Heart right ventricle (tissue), 16 donors: ENCODE measurements around the gene BPHL. TPM values are rescaled to one million over a fixed set of nuclear protein-coding genes. Genes with fewer than 3 reads are reported as not detected.
A peak's percentile ranks its signal among the peaks of the same experiment; 100 is the strongest.

Experiments
- ATAC-seq, 8 donors: fragments of 200-7000 bp; cut with Tn5 transposase; one replicate each; pipeline ENCODE4 v1.9.1; 2020; ENCODE audit warnings: mild to moderate bottlenecking in 8 of 8, moderate library complexity in 8 of 8, moderate number of reproducible peaks in 1 of 8
- DNase-seq, 2 donors: peaks; one replicate each; pipeline ENCODE4 v3.0.0-alpha.2; 2020
- H3K27ac ChIP-seq, 10 donors: fragments of 200-600 bp; sonication (generic) in 2 of 10; one replicate each; pipeline versions ENCODE4 v1.5.0 to v1.8.0; 2020 to 2022; ENCODE audit warnings: mild to moderate bottlenecking in 3 of 10
- H3K27me3 ChIP-seq, 7 donors: fragments of 200-600 bp; one replicate each; pipeline ENCODE4 v1.8.0; 2021 to 2022; ENCODE audit warnings: mild to moderate bottlenecking in 2 of 7
- H3K36me3 ChIP-seq, 9 donors: fragments of 200-600 bp; sonication (generic) in 1 of 9; one replicate each; pipeline versions ENCODE4 v1.5.0 to v1.8.0; 2020 to 2022; ENCODE audit warnings: mild to moderate bottlenecking in 2 of 9
- H3K4me1 ChIP-seq, 9 donors: fragments of 200-600 bp; sonication (generic) in 1 of 9; one replicate each; pipeline versions ENCODE4 v1.5.0 to v1.8.0; 2020 to 2022; ENCODE audit warnings: mild to moderate bottlenecking in 4 of 9
- H3K4me3 ChIP-seq, 10 donors: fragments of 200-600 bp; sonication (generic) in 2 of 10; one replicate each; pipeline versions ENCODE4 v1.5.0 to v1.8.0; 2020 to 2022; ENCODE audit warnings: mild to moderate bottlenecking in 7 of 10, moderate library complexity in 2 of 10
- H3K9me3 ChIP-seq, 11 donors: fragments of 200-600 bp in 10 of 11; sonication (generic) in 2 of 11; one replicate each; pipeline versions ENCODE4 v1.5.0 to v1.8.0; 2013 to 2022; ENCODE audit warnings: mild to moderate bottlenecking in 2 of 11, control low read depth in 1 of 11, moderate library complexity in 1 of 11
- CTCF ChIP-seq, 9 donors: fragments of 200-600 bp; sonication (generic) in 2 of 9; IDR thresholded peaks; one replicate each; pipeline versions ENCODE4 v1.5.0 to v1.8.0; 2021 to 2022; ENCODE audit warnings: antibody characterized with exemption in 9 of 9, mild to moderate bottlenecking in 5 of 9, moderate library complexity in 1 of 9
- WGBS, 2 donors: extraction: QIAGEN DNeasy Blood & Tissue Kit; methylation state at CpG; one replicate each; pipeline ENCODE4 v1.1.7; 2013; ENCODE audit warnings: inconsistent platforms in 1 of 2; 5-methylcytosine and 5-hydroxymethylcytosine counted together
- intact Hi-C, 10 donors: fragments of 100-400 bp; cut with DNase I; formaldehyde crosslinking; loops; one replicate each; pipeline versions ENCODE4 v1.11.1 to v1.14.2; 2022
- polyA plus RNA-seq, 2 donors: library from polyadenylated mRNA; stranded (reverse); fragments of 200-250 nt; gene quantifications; one replicate each; pipeline ENCODE4 v1.2.3, GENCODE V29; 2013
- total RNA-seq, 10 donors: library from RNA; stranded (reverse); fragmentation: NEBNext Ultra II Directional in 3 of 10; extraction: Animal tissue kit (Norgen Biotek cat#: 25700) in 3 of 10; gene quantifications; one replicate each; pipeline versions ENCODE4 v1.2.1 to v1.2.4, GENCODE V29; 2021 to 2023
- donor health status: Arrhythmogenic right ventricular cardiomyopathy.
- donor health status: ischemic (EF 13 %, LVEDD 7.1; RV severe dilation, severe dysfunction).
- donor health status: healthy with polysubstance abuse.
- donor health status: DM: no; HTN: yes; CAD: no.
- donor health status: DM: no; HTN: no; CAD: no.
- donor health status: ischemic (EF 25% LVEDD 6.9; RV normal size, moderate dysfunction).
- donor health status: ischemic (EF 25% LVEDD 5.7; RV mildly dilated, moderate dysfunction).
- donor health status: healthy.
- donor health status: DM: yes; HTN: yes; CAD: no.
- donor health status: Ischemic cardiomyopathy.
- donor health status: ischemic (EF 35%, LVEDD 5.7; RV mildly dilated, moderate dysfunction).
- donor health status: nonischemic (EF 11% LVEDD 7.7; RV severe dilation, severe dysfunction).
- donor health status: DM: yes; HTN: yes; CAD: no.
- donor health status: PGD.
- donor health status: ischemic (EF 29% LVEDD 5.4; RV normal size, mild dysfunction).
- donor health status: nonischemic (EF 23%, LVEDD 6.1; RV moderate dilation, normal function).

BPHL gene
- total and polyA plus RNA-seq, 12 donors: 5.3 to 44.4 (median 21.0) TPM

- ATAC-seq (peak in 5 of 8 donors; percentile 11 to 47 (median 36)), DNase-seq (no peak)
- Histone ChIP-seq H3K27ac (no peak overlapping the region), H3K4me3 (no peak overlapping the region), H3K4me1 (no peaks in the 10 kb centered on the region), H3K9me3 (no peaks in the 10 kb centered on the region), H3K36me3 (peaks cover 0 to 100% (median 62%) of the 10 kb centered on the region in 9 donors), H3K27me3 (no peaks in the 10 kb centered on the region)
- 86 to 90% methylated on average over 10 of the region's 10 CpGs for WGBS, 2 donors
- no peak for TF ChIP-seq CTCF (IDR thresholded peaks at IDR 0.05)
- intact Hi-C loops: no loop called here
Observed at GRCh38 chr6:3108746-3109414, 9.6 kb upstream of the BPHL start.

- intact Hi-C loops: loop anchor here in 1 of 10 donors (10.0 kb wide), 1 partner anchor 245 kb away; no protein-coding TSS in a partner anchor
- WGBS, 2 donors: 89 to 91% methylated on average over 3 of the region's 3 CpGs
- no peak for TF ChIP-seq CTCF (IDR thresholded peaks at IDR 0.05)
Observed at GRCh38 chr6:3109761-3110160, 8.8 kb upstream of the BPHL start.

GRCh38 chr6:3114377-3114776, 4.1 kb upstream of the BPHL start:
- TF ChIP-seq CTCF (IDR thresholded peaks at IDR 0.05): no peak
- Histone ChIP-seq H3K4me1 (peaks cover 0 to 14% (median 9%) of the 10 kb centered on the region in 9 donors), H3K27ac (no peak overlapping the region), H3K27me3 (no peaks in the 10 kb centered on the region), H3K9me3 (no peaks in the 10 kb centered on the region), H3K36me3 (peaks cover 0 to 66% (median 45%) of the 10 kb centered on the region in 9 donors), H3K4me3 (no peak overlapping the region)
- 90 to 91% methylated on average over 6 of the region's 6 CpGs for WGBS, 2 donors
- intact Hi-C loops: loop anchor here in 1 of 10 donors (10.0 kb wide), 1 partner anchor 240 kb away; no protein-coding TSS in a partner anchor
- DNase-seq: no peak
- no peak for ATAC-seq

More at GRCh38 chr6:3109761-3110160, 8.8 kb upstream of the BPHL start:
- H3K36me3 ChIP-seq: peaks cover 0 to 100% (median 64%) of the 10 kb centered on the region in 9 donors
- H3K27me3 ChIP-seq: no peaks in the 10 kb centered on the region
- no peaks in the 10 kb centered on the region for H3K9me3 ChIP-seq
- H3K27ac ChIP-seq: no peak overlapping the region
- DNase-seq: no peak
- no peak for ATAC-seq
- no peaks in the 10 kb centered on the region for H3K4me1 ChIP-seq
- no peak overlapping the region for H3K4me3 ChIP-seq

- no peaks in the 10 kb centered on the region for H3K27me3 ChIP-seq
- intact Hi-C loops: loop anchor here in 3 of 10 donors (5.0 to 10.0 kb wide), 2 partner anchors 46 to 237 kb away; no protein-coding TSS in a partner anchor
- no peaks in the 10 kb centered on the region for H3K9me3 ChIP-seq
- H3K27ac ChIP-seq: peak overlapping the region; percentile 75 to 96 (median 90)
- DNase-seq (no peak), ATAC-seq (no peak)
- 13 to 15% methylated on average over 8 of the region's 8 CpGs for WGBS, 2 donors
- TF ChIP-seq CTCF (IDR thresholded peaks at IDR 0.05): no peak
- peak overlapping the region; percentile 63 to 96 (median 79) for H3K4me3 ChIP-seq
- H3K36me3 ChIP-seq: peaks cover 0 to 30% (median 22%) of the 10 kb centered on the region in 9 donors
- peaks cover 0 to 18% (median 12%) of the 10 kb centered on the region in 9 donors for H3K4me1 ChIP-seq
Observed at GRCh38 chr6:3117912-3118352, 579 bp upstream of the BPHL start.
